ENCODE results near the gene MBTD1. TPM values are rescaled to one million over a fixed set of nuclear protein-coding genes. Genes with fewer than 3 reads are reported as not detected.

MBTD1 gene
- polyA plus RNA-seq, 1 of the 3 experiments (the other 2 are of a cell fraction) = 4.6 TPM

GRCh38 chr17:51214920-51215319 is 44.9 kb downstream of the MBTD1 start:
- Histone ChIP-seq H3K9me2 (no peaks in the 10 kb centered on the region), H4K20me1 (ENCODE audit: insufficient read depth) (no peaks in the 10 kb centered on the region), H2AFZ (ENCODE audit: low read depth) (no peak overlapping the region), H3K27ac (ENCODE audit: low read depth in 2 of 2, low read length in 1 of 2) (no peak overlapping the region), H3F3A (replicated peaks; ENCODE audit: insufficient read depth) (peaks cover 7% of the 10 kb centered on the region), H3K36me3 (replicated peaks in 1 of 2; ENCODE audit: control insufficient read depth in 1 of 2, insufficient read depth in 2 of 2, low read length in 1 of 2) (peaks cover 61 to 94% of the 10 kb centered on the region in 2 experiments), H3K9ac (no peak overlapping the region), H3K4me2 (no peak overlapping the region), H3K4me1 (ENCODE audit: control insufficient read depth in 1 of 2, insufficient read depth in 2 of 2, low read depth in 1 of 2, low read length in 1 of 2) (no peaks in the 10 kb centered on the region), H3K4me3 (ENCODE audit: low read depth in 2 of 2, low read length in 1 of 2) (no peak overlapping the region), H3K27me3 (ENCODE audit: insufficient read depth) (no peaks in the 10 kb centered on the region), H3K9me3 (no peaks in the 10 kb centered on the region), H3K79me2 (ENCODE audit: insufficient read depth) (no peaks in the 10 kb centered on the region; the same call in 1 of the 2 replicates)
- no peak for DNase-seq
- no peak for TF ChIP-seq MXI1 (IDR thresholded peaks at IDR 0.05; ENCODE audit: low read depth, low read length)
- no peak for TF ChIP-seq FOSL2 (IDR thresholded peaks at IDR 0.05; ENCODE audit: borderline replicate concordance, low read depth)
- no peak for TF ChIP-seq ELF1 (IDR thresholded peaks at IDR 0.05)
- no peak for TF ChIP-seq EP300 (IDR thresholded peaks at IDR 0.05; ENCODE audit: borderline replicate concordance in 1 of 2, low read depth in 1 of 2, low read length in 1 of 2)
- TF ChIP-seq FOXM1 (IDR thresholded peaks at IDR 0.05; ENCODE audit: low read depth) = no peak
- TF ChIP-seq CHD2 (IDR thresholded peaks at IDR 0.05; ENCODE audit: low read length, partially characterized antibody) = no peak
- TF ChIP-seq PBX3 (IDR thresholded peaks at IDR 0.05) = no peak
- TF ChIP-seq YY1 (IDR thresholded peaks at IDR 0.05; ENCODE audit: low read depth) = no peak
- TF ChIP-seq RXRA (IDR thresholded peaks at IDR 0.05; ENCODE audit: borderline replicate concordance, low read depth) = no peak
- no peak for TF ChIP-seq POLR2AphosphoS5 (IDR thresholded peaks at IDR 0.05; ENCODE audit: low read depth, low read length)
- TF ChIP-seq GATA2 (CRISPR knock-in tag; IDR thresholded peaks at IDR 0.05) = no peak
- TF ChIP-seq IRF3 (IDR thresholded peaks at IDR 0.05; ENCODE audit: low read depth, low read length) = no peak
- TF ChIP-seq MAX (IDR thresholded peaks at IDR 0.05; ENCODE audit: low read depth) = no peak
- TF ChIP-seq CTCF (IDR thresholded peaks at IDR 0.05) = no peak
- ChIA-PET POLR2A (interaction anchor here (0.6 kb wide), 1 partner anchor 40 kb away, joined by 3 read pairs; no protein-coding TSS in a partner anchor), CTCF (interaction anchor here (0.9 to 1.4 kb wide), 2 partner anchors 15 to 22 kb away, joined by 3 to 4 read pairs; no protein-coding TSS in a partner anchor)
- WGBS (ENCODE audit: low lambda C conversion rate) = 95% methylated on average over 1 of the region's 1 CpG

GRCh38 chr17:51203838-51204237 is 56.0 kb downstream of the MBTD1 start:
- H3K9ac ChIP-seq = no peak overlapping the region
- CTCF ChIA-PET = interaction anchor here (0.6 to 1.4 kb wide), 3 partner anchors 20 to 36 kb away, joined by 3 to 5 read pairs (median 3); no protein-coding TSS in a partner anchor

More at GRCh38 chr17:51203838-51204237, 56.0 kb downstream of the MBTD1 start:
- H3K79me2 ChIP-seq (ENCODE audit: insufficient read depth) = no peaks in the 10 kb centered on the region
- H4K20me1 ChIP-seq (ENCODE audit: insufficient read depth) = no peaks in the 10 kb centered on the region
- peaks cover 5% of the 10 kb centered on the region for H3F3A ChIP-seq (replicated peaks; ENCODE audit: insufficient read depth)
- no peaks in the 10 kb centered on the region for H3K9me2 ChIP-seq
- H3K4me3 ChIP-seq (ENCODE audit: low read depth in 2 of 2, low read length in 1 of 2) = no peak overlapping the region
- H3K4me2 ChIP-seq = no peak overlapping the region
- H3K27me3 ChIP-seq (ENCODE audit: insufficient read depth) = no peaks in the 10 kb centered on the region
- H3K4me1 ChIP-seq (ENCODE audit: control insufficient read depth in 1 of 2, insufficient read depth in 2 of 2, low read depth in 1 of 2, low read length in 1 of 2) = no peaks in the 10 kb centered on the region
- POLR2A ChIA-PET = no interaction called here
- H2AFZ ChIP-seq (ENCODE audit: low read depth) = no peak overlapping the region
- no peak overlapping the region for H3K27ac ChIP-seq (ENCODE audit: low read depth in 2 of 2, low read length in 1 of 2)
- no peak for TF ChIP-seq GABPA (IDR thresholded peaks at IDR 0.05; ENCODE audit: low read depth)
- peak in 1 of 2 experiments; percentile 62; a peak in 1 of 4 replicates for TF ChIP-seq EP300 (IDR thresholded peaks at IDR 0.05; ENCODE audit: borderline replicate concordance in 1 of 2, low read depth in 1 of 2, low read length in 1 of 2)
- peak; percentile 76 for TF ChIP-seq GATA2 (CRISPR knock-in tag; IDR thresholded peaks at IDR 0.05)
- peaks cover 70 to 96% of the 10 kb centered on the region in 2 experiments for H3K36me3 ChIP-seq (replicated peaks in 1 of 2; ENCODE audit: control insufficient read depth in 1 of 2, insufficient read depth in 2 of 2, low read length in 1 of 2)
- DNase-seq = no peak
- H3K9me3 ChIP-seq = no peaks in the 10 kb centered on the region

Measured in SK-N-SH (cell line).